Stimulated activated CD4-positive, alpha-beta T cell treated with anti-CD3 and anti-CD28 coated beads, Interleukin-15, amount 100 ng/mL, for 48 hours (primary cell): ENCODE data around the gene INCENP.

Experiments
- DNase-seq, 2 donors: peaks; one replicate each; pipeline ENCODE4 v3.0.0-alpha.2; 2020; ENCODE audit warnings: low read depth in 2 of 2

INCENP gene

DNA sequence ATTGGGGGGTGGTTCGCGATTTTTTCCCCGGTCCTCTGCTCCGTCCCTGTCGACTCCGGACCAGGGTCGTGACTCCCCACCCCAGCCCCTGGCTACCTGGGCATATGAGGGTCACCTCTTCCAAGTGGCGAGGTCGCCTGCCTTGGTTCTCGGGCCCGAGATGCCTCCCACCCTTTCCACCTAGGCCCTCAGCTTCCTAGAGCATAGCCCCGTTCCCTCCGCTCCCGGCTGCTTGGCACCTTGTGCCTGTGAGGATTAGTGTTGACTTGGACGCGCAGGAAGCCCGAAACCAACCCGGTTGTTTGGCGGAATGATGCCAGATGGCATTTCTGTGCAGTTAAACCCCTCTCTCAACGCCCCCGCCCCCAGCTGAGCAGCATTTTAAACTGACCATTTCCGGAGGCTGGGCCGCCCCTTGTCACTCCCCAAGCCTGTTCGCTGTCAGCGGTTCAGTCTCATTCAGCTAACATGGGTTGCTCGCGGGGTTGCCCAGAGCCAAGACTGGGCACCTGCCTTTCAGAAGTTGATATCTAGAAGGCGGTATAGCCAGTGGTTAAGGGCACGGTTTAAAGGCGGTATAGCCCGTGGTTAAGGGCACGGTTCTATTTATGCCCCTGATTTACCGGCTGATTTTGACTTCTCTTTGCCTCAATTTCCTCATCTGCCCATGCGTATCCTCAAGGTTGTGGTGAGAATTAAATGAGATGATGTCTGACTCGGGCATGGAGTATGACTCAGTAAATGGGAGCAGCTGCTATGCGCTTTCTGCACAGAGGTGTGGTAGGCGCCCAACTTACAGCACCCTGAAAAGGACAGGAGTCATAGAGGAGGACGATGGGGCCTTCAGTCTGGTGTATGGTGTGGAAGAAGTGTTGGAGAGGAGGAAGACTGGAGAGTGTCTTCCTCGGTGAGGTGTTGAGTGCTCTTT, 639 bp downstream of the INCENP start:
- DNase-seq = peak in 1 of 2 donors; percentile 10

DNA sequence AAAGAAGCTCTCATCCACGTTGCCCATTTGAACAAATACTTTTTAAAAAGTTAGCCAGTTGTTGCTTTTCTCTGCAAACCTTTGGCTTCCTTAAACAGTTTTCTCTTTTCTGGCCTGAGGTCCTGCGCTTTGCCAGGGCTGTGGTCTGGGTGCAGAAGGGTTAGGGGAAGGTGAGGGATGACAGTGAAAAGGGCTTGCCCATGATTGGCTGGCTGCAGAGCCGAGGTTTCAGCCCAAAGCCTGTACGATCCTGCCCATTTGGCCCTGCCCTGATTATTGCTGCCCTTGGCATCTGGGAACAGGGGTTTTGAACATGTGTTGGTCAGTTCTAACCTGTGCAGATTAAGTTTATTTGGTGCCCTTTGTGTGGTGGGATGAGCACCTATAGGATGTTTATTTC, 1.5 kb downstream of the INCENP start:
- no peak for DNase-seq

DNA sequence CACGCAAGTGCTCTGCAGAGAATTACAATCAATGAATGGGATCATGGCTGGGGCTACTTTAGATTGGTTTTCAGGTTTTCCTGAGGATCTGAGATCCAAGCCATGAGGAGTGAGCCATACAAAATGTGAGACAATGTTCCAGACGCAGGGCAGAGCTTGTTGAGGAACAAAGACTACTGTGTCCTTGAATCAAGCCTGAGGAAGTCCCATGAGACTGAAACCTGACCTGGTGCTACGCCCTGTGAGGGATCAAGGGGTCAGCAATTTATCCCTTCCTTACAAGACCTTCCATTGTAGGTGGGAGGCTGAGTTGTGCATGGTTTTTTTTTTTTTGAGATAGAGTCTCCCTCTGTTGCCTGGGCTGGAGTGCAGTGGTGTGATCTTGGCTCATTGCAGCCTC, 2.1 kb downstream of the INCENP start:
- DNase-seq = no peak

DNA sequence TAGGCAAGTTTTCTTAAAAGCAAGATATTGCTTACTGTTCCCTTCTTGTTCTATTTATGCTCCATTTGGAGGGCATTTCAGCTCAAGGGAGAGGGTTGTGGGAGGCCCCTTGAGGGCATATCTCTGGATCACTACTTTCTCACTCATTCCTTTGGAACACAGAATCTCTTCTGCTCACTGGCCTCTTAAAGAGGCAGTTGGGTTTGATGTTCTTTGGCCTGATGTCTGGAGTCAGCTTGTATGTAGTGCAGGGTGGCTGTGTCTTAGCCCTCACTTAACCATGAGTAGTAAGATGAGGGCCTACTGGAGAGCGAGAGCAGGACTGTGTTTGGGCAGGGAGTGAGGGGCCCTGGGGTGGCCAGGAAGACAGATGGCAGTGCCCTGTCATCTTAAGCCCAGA, 3.6 kb downstream of the INCENP start:
- no peak for DNase-seq

DNA sequence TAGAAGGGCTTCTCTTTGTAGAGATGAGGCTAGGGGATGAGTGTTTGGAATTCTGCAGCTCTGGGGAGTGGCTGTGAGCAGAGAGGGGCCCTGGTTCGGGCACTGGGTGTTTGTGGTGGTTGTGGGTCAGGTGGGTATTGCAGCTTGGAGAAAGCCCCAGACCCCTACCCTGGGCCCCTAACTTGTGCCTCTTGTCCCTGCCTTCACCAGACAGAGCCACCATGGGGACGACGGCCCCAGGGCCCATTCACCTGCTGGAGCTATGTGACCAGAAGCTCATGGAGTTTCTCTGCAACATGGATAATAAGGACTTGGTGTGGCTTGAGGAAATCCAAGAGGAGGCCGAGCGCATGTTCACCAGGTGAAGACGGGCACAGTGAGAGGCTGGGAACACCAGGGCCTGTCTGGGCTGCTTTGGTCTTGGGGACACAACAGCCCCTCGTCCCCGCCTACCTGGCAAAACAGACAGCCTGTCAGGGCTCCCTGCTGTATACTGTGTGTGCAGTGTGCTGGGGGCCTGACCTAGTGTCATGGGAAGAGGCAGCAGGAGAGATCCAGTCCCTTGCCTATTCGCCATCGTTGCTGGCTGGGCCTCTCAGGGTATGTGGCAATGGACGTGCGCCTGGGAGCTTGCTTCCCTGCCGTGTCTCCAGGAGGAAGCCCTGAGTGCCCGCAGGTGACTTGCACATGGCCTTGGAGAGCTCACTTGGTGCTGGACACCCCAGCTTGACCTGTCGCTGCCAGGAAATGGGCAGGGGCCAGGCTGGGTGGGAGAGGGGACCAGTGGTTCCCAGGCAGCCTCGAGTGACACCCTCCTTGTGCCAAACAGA, 4.3 kb downstream of the INCENP start:
- no peak for DNase-seq

DNA sequence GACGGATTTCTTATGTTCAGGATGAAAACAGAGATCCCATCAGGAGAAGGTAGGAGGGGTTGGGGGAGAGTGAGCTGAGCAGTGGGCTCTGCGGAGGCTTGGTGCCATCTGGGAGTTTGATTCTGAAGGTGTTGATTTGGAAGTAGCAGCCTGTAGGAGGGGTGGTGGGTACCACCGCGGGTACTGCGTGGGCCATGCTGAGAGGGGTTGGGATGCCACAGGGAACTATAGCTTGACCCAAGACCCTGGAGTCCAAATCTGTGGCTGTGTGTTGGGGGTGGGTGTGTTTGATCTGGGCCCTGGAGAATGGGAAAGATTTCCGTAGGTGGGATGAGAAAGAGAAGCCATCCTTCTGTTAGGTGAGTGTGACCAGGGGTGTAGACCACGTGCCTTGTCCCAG, 5.0 kb downstream of the INCENP start:
- no peak for DNase-seq

DNA sequence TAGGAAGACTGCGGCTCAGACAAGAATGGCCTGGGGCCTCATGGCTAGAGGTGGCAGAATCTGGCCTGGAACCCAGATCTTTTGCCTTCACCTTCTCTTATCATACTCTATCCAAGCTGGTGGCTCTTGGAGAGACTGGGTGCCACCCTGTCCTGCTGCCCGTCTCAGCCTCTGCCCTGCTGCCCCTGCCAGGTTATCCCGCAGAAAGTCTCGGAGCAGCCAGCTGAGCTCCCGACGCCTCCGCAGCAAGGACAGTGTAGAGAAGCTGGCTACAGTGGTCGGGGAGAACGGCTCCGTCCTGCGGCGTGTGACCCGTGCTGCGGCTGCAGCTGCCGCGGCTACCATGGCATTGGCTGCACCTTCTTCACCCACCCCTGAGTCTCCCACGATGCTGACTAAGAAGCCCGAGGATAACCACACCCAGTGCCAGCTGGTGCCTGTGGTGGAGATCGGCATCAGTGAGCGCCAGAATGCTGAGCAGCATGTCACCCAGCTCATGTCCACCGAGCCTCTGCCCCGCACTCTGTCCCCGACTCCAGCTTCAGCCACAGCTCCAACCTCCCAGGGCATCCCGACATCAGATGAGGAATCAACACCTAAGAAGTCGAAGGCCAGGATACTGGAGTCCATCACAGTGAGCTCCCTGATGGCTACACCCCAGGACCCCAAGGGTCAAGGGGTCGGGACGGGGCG, 5.9 kb downstream of the INCENP start:
- DNase-seq = no peak

DNA sequence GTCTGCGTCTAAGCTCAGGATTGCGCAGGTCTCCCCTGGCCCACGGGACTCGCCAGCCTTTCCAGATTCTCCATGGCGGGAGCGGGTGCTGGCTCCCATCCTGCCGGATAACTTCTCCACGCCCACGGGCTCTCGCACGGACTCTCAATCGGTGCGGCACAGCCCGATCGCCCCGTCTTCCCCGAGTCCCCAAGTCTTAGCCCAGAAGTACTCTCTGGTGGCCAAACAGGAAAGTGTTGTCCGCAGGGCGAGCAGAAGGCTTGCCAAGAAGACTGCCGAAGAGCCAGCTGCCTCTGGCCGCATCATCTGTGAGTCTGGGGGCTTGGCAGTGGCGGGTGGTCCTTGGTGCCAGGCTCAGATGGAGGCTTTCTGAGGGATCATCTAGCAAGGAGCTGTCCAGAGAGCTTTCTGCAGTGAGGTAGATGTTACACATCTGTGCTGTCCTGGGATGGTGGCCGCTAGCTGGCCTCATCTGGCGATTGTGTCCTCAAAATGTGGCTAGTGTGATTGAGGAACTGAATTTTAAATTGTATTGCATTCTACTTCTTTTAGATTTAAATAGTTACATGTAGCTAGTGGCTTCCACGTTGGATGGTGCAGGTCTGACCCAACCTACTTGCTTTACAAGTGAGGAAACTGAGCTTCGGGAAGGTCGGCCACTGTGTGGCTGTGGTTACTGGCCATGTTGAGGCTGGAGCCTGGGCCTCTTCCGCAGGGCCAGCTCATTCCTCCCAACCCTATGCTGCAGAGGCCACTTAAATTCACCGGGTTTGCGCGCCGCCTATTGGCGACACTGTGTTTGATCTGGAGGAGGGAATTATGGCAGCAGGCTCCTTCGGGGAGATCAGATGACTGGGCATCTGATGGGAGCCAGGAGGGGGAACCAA, 6.7 kb downstream of the INCENP start:
- no peak for DNase-seq

DNA sequence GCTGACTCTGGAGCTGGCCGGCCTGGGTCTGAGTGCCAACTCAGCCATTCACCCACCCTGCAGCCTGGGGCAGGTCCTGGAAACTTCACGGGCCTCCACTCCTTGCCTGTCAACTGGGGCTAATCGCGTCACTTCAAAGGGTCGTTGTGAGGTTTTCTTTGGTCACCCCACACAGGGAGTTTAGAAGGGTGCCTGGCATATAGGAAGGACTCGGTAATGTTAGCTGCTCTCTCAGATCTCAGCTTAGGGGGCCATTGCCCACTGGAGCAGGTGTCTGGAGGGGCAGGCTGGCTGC, 7.3 kb downstream of the INCENP start:
- DNase-seq = no peak

DNA sequence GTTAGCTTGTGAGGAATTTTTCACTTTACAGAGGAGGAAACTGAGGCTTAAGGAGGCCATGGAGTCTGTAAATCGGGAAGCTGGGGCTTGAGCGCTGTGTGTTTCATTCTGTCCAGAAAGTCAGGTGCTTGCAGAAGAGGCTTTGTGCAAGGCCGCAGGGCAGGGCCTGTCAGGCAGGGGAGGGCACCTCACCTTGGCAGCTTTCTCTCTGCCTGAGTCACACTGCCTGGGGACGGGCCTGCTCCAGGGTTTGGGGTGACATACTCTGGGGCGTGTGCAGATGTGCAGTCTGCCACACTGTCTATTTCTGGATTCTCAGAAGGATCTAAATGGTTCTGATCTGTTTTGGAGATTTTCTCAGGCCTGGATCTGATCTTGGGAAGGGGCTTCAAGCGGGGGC, 8.4 kb downstream of the INCENP start:
- DNase-seq = no peak

DNA sequence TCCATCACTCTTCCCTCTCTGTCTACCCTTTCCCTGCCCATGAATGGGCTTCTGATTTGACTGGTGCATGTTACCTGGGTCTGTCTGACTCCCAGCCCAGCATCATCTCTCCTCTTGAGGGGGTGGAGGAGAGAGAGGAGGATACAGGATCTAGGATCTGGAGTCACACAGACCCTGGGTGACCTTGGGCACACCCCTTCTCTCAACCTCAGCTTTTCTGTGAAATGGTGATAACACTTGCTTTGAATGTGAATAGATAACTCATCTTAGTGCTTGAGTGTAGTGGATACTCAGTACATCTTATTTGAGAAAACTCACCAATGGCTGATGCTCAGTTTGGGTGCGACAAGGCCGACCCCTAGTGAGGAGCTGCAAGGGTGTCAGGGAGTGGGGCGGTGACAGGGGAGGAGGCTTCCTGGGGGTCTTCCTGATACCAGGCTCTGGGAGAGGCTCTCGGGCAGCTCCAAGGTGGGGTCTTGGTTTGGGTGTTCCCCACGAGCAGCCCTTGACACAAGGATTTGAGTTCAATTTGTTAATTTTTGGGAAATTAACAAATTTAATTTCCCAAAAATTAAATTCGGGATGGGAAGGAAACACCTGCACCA, 9.0 kb downstream of the INCENP start:
- DNase-seq = no peak

DNA sequence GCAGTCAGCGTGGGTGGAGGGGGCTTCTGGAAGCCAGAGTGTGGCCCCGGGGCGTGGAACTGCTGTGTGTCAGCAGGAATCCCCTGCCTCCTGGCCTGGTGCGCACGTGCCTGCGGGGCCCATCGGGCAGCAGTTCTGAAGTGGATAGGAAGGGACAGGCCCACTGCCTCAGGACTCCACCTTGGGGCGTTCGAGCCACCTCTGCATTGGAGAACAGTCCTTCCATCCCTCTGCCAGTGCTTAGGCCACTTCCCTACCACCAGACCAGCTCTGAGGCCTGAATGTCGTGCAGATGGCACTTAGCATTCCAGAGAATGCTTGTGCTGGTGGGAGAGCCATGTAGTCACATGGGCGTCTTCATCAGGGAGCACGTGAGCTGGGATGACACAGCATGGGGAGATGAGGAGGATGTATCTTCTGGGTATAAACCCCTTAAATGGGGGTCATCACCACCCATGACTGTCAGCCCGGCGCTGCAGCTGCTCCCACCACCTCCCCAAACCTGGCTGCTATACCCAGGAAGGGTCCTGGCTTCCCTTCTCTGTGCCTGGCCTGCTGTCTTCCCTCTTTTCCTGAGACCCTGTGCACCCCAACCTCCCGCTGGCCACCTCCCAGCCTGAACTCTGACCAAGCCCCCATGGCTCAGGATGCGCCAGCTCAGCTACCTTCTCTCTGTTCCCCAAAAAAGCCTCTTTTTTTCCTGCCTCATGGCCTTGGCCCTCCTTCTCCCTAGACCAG, 9.7 kb downstream of the INCENP start:
- no peak for DNase-seq

DNA sequence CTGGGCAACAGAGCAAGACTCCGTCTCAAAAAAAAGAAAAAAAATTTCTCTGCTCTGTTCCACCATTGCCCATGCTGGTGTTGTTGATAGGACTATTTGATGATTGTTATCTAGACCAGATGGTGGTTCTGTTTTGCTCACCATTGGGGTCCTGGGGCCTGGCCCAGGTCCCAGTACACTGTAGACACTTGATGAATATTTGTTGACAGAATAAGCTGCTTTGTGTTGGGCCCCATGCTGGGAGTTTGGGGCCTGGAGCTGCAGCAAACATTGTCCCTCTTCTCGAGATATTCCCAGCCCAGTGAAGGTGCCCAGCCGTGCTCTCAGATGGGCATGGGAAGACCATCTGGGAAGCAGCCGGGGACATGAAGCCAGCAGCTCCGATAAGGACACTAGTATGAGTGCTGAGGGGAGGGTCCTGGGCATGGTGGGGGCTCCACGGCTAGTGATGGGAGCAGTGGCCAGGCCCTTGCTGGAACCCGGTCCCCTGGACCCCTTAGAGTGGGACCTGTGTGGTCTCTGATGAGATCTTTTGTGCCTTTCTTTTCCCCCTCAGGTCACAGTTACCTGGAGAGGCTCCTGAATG, 13.6 kb downstream of the INCENP start:
- no peak for DNase-seq

DNA sequence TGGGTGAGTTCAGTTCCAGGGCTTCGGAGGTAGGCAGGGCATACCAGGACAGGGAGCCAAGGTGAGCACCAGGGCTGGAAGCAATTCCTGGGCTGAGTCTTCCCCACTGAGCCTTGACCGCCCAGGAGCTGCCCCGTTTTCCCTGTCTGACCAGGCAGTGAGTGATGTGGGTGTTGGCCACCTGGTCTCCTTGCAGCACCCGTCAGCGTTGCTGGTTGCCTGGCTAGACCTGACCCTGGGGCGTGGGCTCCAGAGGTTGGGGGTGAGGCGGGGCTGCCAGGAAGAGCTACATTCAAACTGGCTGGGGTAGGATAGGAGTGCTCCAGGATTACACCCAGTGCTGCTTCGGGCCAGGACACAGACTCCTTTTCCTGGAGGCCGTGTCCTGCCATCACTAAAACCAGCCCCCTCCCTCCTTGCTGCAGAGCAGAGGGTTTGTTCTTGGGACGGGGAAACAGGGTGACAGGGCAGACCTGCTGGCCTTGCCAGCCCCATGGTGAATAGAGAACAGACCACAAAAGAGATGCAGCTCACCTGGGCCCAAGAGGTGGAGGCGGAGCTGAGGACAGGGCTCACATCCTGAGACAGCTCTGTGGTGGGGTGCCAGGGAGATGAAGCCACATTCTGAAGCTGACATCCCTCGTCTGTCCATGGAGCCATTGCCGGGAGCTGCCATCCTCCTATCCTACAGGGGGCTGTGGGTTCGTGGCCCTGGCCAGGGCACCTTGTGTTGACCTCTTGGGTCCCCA, 14.2 kb downstream of the INCENP start:
- no peak for DNase-seq

DNA sequence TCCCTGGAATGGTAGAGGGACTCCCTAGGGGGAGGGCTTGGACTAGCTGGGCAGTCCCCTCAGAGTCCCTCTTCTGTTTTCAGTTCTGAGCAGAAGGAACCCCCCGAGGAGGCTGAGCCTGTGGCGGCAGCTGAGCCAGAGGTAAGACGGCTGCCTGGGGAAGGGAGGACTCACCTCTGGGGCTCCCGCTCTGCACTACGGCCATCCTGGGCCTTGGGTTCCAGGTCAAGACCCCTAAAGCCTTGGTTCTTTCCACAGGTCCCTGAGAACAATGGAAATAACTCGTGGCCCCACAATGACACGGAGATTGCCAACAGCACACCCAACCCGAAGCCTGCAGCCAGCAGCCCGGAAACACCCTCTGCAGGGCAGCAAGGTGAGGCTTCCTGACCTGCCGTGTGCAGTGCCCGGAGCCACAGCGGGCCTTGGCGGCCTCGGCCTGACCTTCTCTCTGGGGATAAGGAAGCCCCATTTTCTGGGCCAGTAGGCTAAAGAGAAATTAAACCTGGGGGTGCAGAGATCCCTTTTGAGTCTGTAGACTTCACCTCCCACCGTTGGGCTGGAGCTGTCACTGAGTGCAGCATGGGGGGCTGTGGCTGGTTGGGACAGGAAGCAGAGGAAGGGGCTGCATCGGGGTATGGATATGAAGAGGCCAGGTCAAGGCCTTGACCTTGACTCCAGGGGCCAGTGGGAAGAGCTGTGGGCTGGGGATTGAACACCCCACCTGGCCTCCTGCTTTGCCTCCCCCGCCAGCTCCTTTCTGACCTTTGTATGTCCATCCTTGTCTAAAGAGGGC, 15.0 kb downstream of the INCENP start:
- no peak for DNase-seq

DNA sequence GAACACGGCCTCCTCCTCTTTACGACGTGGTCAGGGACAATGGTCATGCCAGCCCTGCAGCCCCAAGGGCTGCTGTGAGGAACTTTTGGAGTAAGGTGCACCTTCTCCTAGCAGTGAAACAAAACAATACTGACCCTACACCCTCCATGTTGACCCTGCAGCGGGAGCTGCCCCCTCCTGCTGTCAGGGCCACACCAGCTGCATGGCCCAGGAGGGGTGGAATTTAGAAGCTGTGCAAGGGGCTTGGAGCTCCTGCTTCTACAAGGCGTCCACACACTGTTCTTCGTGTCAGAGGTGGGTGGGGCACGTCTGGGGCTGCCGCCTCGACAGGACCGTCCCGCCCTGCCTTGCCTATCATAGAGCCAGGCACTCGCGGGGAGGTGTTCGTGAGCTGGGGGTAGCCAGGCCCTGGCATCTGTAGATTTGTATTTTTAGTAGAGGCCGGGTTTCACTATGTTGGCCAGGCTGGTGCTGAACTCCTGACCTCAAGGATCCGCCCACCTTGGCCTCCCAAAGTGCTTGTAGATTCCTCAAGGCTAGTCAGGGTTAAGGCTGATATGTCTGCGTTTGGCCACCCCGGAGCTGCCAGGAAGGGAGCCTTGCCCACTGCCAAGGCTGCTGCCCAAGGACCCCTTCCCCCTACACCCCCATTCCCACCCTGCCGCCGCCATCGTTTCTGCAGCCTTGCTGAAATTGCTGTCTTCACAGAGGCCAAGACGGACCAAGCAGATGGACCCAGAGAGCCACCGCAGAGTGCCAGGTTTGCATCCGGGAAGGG, 15.9 kb downstream of the INCENP start:
- no peak for DNase-seq

DNA sequence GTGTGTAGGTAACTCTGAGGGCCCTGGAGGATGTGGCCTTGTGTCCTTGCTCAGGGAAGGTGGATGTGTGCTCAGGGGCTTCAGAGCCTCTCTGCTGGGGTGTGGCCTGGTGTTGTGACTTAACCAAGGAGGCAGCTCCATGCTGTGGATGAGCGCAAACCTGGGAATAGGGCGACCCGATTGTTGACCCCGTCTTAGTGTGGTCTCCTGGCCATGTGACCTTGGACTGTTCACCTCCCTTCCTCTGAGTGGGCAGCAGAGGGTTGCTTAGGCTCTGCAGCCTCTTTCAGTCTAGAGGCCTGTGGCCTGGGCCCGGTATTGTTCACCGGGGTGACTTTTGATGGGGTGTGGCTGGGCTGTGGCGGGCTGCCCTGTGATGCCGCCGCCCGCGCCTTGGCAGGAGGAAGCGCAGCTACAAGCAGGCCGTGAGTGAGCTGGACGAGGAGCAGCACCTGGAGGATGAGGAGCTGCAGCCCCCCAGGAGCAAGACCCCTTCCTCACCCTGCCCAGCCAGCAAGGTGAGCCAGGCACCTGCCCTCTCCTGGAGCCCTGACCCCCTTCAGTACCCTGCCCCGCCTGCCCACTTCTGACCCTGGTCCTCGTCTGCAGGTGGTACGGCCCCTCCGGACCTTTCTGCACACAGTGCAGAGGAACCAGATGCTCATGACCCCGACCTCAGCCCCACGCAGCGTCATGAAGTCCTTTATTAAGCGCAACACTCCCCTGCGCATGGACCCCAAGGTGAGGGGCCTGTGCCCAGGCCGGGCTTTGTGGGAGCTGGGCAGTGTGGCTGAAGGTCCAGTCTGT, 16.7 kb downstream of the INCENP start:
- no peak for DNase-seq
